ENCODE data around the gene PDCD5.

GRCh38 chr19:32606289-32606688, 25.3 kb downstream of the PDCD5 start:
- TF ChIP-seq CTCF (IDR thresholded peaks at IDR 0.05; ENCODE audit: low read depth, low read length) (no peak), EZH2phosphoT487 (IDR thresholded peaks at IDR 0.05; ENCODE audit: low read depth) (no peak)

All from OCI-LY3 (cell line).